K562 (cell line): ENCODE measurements around the gene ARL10. TPM values are rescaled to one million over a fixed set of nuclear protein-coding genes. Genes with fewer than 3 reads are reported as not detected.
A peak's percentile ranks its signal among the peaks of the same experiment; 100 is the strongest.

Experiments used
- C11orf30 ChIP-seq: fragments of 450-650 bp; IDR thresholded peaks from 2 replicates; pipeline ENCODE4 v1.6.1; 2016; ENCODE audit warnings: low read depth, mild to moderate bottlenecking
- CREM ChIP-seq: IDR thresholded peaks from 2 replicates; pipeline ENCODE4 v1.6.1; 2014; ENCODE audit warnings: antibody characterized with exemption, low read depth
- GATA2 ChIP-seq: sonication (generic); formaldehyde crosslinking; IDR thresholded peaks from 2 replicates; pipeline ENCODE4 v1.4.0; 2020; ENCODE audit warnings: mild to moderate bottlenecking, missing genetic modification reagents
- MAFG ChIP-seq: fragments of 450-650 bp; conservative IDR thresholded peaks from 2 replicates; pipeline ENCODE4 v1.6.1; 2016; ENCODE audit warnings: missing genetic modification characterization, missing compliant biosample characterization
- ZMIZ1 ChIP-seq, 2 experiments: fragments of 150-350 bp in 1 of 2; IDR thresholded peaks; 2 replicates each; pipeline ENCODE4 v1.6.1; 2012 to 2016; ENCODE audit warnings: low read depth in 2 of 2, low read length in 2 of 2, mild to moderate bottlenecking in 1 of 2, moderate library complexity in 1 of 2
- ZNF347 ChIP-seq: fragments of 450-650 bp; formaldehyde crosslinking; IDR thresholded peaks from 2 replicates; pipeline ENCODE4 v1.4.0; 2020; ENCODE audit warnings: low read depth, mild to moderate bottlenecking, moderate library complexity
- ZNF592 ChIP-seq: fragments of 450-650 bp; IDR thresholded peaks from 2 replicates; pipeline ENCODE4 v1.6.1; 2017; ENCODE audit warnings: antibody characterized with exemption, mild to moderate bottlenecking
- ZNF707 ChIP-seq: fragments of 250-450 bp; sonication (Bioruptor Pico); conservative IDR thresholded peaks from 2 replicates; pipeline ENCODE4 v1.8.0; 2022; ENCODE audit warnings: inconsistent platforms, mild to moderate bottlenecking, moderate library complexity
- polyA plus RNA-seq, 8 experiments: library from polyadenylated mRNA; depleted of rRNA in 4 of 8; stranded (reverse) in 5 of 8; unstranded in 3 of 8; fragments of >200 nt; fragmentation: Nextera tagmentation in 2 of 8; fragmentation: Illumina TruSeq in 1 of 8; extraction: Ambion mirVana in 2 of 8; extraction: Trizol in 1 of 8; gene quantifications; 2 replicates each; pipeline versions ENCODE4 v1.2.1 to v1.2.3, GENCODE V29; 2011 to 2014; ENCODE audit warnings: inconsistent platforms in 1 of 8, missing spikeins in 1 of 8
- total RNA-seq, 7 experiments: library from RNA; depleted of rRNA in 6 of 7; stranded (reverse); fragments of >200 nt in 6 of 7; fragmentation: Illumina TruSeq in 2 of 7; extraction: Trizol in 2 of 7; gene quantifications; 2 replicates each; pipeline versions ENCODE4 v1.2.1 to v1.2.3, GENCODE V29; 2011 to 2021; ENCODE audit warnings: low replicate concordance in 1 of 7
- TF ChIP-seq, protein P1 (sequence below): fragments of 450-650 bp; IDR thresholded peaks from 2 replicates; pipeline ENCODE4 v1.6.1; 2016; ENCODE audit warnings: missing biosample characterization, missing genetic modification characterization
- TF ChIP-seq, protein P2 (sequence below): fragments of 450-650 bp; IDR thresholded peaks from 2 replicates; pipeline ENCODE4 v1.6.1; 2016; ENCODE audit warnings: antibody characterized with exemption
- TF ChIP-seq, protein P3 (sequence below), 2 experiments: IDR thresholded peaks in 1 of 2; conservative IDR thresholded peaks in 1 of 2; 2 replicates each; pipeline ENCODE4 v1.6.1; 2016; ENCODE audit warnings: low read depth in 2 of 2, mild to moderate bottlenecking in 1 of 2, missing compliant biosample characterization in 1 of 2, missing genetic modification characterization in 1 of 2, moderate library complexity in 1 of 2

Gene ARL10
- total and polyA plus RNA-seq, 9 of the 15 experiments (the other 6 are each of a cell fraction or from before 2014, with no cell fraction given), result under 0.01 to 0.40 (median 0.34) TPM; not detected in 3

DNA sequence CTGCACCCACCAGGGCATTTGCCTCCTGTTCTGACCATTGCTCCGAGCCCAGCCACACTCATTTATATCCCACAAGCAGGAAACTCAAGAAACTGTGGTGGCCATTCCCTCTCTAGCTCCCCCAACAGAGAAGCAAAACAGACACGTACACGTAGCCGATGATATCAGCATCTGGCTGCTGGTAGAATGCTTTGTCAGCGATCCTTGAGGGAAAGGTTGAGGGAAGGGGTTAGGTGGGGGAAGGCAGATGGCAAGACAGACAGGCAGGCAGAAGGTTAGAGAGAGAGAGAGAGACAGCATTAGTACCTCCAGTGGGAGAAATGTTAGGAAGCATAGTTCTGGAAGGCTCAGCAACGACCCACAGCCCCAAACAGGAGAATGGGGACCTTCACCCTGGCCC, 31.0 kb downstream of the ARL10 start (continued):
- TF ChIP-seq ZMIZ1 (IDR thresholded peaks at IDR 0.05; ENCODE audit: low read depth in 2 of 2, low read length in 2 of 2) (no peak), MAFG (tag) (peak; percentile 99), ZNF592 (peak; percentile 75), C11orf30 (peak; percentile 100), GATA2 (CRISPR knock-in tag) (peak; percentile 59; the same call in 1 of the 2 replicates), ZNF707 (CRISPR knock-in tag) (no peak), CREM (peak; percentile 86), ZNF347 (no peak)
- TF ChIP-seq, protein P1, sequence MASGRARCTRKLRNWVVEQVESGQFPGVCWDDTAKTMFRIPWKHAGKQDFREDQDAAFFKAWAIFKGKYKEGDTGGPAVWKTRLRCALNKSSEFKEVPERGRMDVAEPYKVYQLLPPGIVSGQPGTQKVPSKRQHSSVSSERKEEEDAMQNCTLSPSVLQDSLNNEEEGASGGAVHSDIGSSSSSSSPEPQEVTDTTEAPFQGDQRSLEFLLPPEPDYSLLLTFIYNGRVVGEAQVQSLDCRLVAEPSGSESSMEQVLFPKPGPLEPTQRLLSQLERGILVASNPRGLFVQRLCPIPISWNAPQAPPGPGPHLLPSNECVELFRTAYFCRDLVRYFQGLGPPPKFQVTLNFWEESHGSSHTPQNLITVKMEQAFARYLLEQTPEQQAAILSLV (tag), result no peak
- TF ChIP-seq, protein P2, sequence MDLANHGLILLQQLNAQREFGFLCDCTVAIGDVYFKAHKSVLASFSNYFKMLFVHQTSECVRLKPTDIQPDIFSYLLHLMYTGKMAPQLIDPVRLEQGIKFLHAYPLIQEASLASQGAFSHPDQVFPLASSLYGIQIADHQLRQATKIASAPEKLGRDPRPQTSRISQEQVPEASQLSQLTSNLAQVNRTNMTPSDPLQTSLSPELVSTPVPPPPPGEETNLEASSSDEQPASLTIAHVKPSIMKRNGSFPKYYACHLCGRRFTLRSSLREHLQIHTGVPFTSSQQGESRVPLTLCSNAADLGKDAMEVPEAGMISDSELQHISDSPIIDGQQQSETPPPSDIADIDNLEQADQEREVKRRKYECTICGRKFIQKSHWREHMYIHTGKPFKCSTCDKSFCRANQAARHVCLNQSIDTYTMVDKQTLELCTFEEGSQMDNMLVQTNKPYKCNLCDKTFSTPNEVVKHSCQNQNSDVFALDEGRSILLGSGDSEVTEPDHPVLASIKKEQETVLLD, result peak; percentile 52; the same call in 1 of the 2 replicates
- TF ChIP-seq, protein P3, sequence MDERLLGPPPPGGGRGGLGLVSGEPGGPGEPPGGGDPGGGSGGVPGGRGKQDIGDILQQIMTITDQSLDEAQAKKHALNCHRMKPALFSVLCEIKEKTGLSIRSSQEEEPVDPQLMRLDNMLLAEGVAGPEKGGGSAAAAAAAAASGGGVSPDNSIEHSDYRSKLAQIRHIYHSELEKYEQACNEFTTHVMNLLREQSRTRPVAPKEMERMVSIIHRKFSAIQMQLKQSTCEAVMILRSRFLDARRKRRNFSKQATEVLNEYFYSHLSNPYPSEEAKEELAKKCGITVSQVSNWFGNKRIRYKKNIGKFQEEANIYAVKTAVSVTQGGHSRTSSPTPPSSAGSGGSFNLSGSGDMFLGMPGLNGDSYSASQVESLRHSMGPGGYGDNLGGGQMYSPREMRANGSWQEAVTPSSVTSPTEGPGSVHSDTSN (CRISPR knock-in tag; IDR thresholded peaks at IDR 0.05; ENCODE audit: low read depth), result no peak
- TF ChIP-seq, protein P3 (tag; conservative IDR thresholded peaks at IDR 0.05; ENCODE audit: low read depth), result peak; percentile 33; the same call in 1 of the 2 replicates
